ENCODE data around the gene HOTAIR.

HOTAIR gene

DNA sequence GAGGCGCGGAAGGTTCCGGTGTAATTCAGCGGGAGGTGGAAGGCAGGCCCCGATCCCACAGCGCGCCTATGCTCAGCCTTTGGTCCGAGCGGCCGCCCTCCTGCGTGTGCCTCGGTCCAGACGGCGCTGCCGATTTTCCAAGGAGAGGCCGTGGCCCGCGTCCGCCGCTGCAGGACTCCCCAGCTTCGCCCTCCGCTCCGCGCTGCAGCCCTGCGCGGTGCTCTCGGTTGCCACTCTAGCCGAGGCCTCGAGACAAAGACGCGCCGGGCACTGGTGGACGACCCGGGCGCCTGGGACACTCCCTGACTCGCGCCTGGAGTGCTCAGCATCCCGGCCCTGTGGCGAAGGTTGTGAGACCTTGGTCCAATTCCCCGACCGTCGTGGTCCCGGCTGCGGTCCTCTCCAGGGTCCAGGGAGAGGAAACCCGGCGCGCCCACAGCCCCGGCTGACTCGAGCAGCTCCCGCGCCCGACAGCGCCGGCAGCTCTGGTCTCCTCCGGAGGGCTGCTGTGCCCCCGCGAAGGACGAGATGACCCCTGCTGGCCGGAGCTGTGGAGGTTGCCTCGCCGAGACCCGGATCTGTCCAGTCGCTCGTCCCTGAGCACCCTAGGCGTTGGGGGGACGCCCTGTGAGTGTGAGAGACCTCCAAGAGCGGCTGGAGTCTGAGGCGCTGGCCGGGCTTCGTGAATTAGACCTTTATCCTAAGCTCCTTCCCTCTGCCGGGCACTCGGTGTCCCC, 13.6 kb downstream of the HOTAIR start:
- DNase-seq (ENCODE audit: low read depth, low spot score) = no peak

DNA sequence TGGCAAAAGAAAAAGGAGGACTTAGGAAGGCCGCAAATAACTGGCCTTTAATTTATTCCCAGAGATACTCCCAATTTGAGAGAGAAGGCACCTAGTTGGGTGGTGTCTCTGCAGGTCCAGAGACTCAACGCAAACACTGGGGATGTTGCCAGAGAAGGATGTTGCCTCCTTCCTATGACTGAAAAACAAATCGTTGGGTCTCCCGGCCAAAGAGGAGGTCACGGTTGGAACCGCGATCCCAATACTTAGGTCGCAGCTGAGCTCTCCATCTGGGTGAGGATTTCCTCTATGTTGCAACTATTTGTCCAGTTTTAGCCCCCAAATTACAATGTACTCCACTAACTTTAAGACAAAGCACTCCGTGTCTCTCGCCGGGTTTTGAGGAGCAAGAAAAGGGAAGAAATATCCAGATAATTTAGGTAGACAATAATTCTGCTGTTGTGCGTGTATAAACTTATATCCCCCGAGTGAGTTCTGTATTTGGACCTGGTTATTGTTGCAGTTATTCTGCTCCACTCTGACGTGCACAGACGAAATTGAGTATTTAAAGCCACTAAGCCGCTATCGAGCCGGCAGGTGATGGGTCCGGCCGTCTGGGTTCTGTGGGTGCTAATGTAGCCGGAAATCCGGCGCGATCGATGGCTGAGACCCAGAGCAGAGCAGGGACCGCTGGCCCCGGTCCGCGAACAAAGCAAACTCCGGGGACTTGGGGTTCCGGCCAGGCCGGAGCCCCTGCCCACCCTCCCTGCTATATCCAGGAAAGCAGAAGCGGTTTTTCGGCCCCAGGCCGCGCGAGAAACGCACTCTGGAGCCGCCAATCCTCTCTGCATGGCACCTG, 14.3 kb downstream of the HOTAIR start:
- no peak for DNase-seq (ENCODE audit: low read depth, low spot score)

DNA sequence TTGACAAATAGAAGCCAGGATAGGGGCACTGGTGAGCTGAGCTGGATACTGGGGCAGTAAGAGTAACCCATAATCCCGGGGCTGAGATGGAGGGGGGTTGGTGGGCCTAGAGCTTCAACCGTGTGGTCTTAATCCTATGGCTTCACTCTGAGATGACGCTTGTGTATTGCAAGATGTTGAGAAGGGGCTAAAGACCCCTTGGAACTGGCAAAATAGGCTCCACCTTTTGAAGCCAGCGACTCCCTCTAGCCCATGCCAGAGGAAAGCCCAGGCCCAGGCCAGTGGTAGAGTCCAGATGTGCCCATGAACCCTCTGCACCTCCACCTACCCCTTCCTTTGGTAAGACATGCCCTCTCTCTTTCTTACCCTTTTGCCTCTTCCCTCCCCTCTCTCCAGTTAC, 15.4 kb downstream of the HOTAIR start:
- no peak for DNase-seq (ENCODE audit: low read depth, low spot score)

DNA sequence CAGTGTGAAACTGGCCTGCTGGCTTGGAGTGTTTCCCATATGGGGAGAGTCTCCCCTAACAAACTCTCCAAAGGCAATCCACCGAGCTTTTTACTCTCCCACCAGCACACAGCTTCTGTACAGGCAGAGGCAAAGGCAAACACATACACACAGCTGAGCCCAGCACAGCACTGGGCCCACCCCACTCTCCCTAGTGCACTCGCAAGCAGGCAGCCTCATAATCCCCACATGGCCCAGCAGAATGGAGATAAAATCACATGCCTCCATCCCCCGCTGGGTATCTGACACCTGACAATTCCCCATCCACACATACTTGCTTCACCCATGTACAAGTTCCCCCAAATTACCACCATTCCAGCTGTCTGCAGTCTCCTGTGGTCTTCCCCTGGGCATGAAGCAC, 16.6 kb downstream of the HOTAIR start:
- no peak for DNase-seq (ENCODE audit: low read depth, low spot score)

DNA sequence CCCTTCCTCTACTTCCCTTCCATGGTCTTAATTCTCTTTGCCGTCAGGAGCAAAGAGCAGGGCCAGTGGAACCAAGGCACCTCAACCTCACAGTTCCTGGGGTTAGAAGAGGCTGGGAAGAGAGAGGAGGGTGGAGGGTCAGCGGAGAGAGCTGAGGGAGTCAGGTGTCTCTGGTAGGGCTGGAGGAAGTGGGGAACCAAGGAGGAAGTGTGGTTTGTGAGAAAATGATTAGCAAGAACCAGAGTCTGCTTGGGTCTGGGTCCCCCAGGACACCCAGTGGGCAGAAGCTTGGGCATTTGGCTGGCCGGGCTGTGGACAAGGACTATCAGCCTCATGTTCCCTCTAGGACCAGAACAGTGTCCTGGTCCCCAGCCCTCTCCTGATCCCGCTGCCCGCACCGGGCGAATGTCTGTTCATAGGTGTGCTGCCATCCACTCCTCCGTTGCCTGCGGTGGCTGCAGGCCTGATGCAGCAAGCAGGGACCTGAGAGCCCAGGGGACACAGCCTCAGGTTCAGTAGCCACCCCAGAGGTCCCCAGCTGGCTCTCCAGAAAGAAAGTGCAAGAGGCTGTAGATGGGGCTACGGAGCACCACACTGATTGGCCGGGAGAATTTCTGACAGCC, 17.7 kb downstream of the HOTAIR start:
- no peak for DNase-seq (ENCODE audit: low read depth, low spot score)

DNA sequence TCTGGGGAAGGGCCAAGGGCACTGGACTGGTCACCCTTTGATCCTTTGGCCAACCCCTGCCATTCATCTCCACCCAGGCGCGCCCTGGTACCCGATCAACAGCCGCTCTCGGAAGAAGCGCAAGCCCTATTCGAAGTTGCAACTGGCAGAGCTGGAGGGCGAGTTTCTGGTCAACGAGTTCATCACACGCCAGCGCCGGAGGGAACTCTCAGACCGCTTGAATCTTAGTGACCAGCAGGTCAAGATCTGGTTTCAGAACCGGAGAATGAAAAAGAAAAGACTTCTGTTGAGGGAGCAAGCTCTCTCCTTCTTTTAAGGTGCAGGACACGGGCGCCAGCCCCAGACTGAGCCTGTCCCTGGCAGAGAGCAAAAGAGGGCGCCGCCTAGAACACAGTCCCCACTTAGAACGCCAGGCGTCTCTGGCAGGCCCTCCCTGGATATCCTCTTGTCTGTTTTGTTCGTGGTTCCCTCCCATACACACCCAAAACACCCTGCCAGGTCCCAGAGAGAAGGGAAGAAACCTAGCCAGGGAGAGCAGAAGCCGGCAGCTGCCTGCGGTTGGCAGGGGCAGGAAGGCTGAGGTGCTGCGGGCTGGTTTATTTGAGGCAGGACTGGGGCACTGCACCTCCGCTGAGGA, 18.4 kb downstream of the HOTAIR start:
- DNase-seq (ENCODE audit: low read depth, low spot score) = no peak

DNA sequence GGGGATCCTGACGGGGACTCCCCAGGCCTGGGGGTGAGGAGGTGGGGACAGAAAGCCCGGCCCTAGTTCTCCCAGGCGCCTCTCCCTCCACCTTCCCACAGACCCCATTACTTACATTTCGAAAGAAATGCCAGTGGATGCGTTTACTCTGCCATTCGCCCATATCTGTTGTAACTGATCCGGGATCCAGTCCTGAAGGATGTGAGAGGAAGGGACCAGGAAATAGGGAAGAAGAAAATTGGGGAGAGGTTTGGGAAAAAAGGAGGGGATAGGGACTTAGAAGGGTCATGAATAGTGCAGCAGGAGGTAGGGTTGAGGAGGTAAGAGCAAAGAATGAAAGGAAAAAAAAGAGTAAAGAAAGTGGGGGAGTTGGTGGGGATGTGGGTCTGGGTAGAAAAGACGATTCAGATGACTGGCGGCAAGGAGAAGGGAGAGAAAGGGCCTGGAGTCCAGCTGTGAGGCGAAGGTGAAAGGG, 18.9 kb downstream of the HOTAIR start:
- DNase-seq (ENCODE audit: low read depth, low spot score) = no peak

DNA sequence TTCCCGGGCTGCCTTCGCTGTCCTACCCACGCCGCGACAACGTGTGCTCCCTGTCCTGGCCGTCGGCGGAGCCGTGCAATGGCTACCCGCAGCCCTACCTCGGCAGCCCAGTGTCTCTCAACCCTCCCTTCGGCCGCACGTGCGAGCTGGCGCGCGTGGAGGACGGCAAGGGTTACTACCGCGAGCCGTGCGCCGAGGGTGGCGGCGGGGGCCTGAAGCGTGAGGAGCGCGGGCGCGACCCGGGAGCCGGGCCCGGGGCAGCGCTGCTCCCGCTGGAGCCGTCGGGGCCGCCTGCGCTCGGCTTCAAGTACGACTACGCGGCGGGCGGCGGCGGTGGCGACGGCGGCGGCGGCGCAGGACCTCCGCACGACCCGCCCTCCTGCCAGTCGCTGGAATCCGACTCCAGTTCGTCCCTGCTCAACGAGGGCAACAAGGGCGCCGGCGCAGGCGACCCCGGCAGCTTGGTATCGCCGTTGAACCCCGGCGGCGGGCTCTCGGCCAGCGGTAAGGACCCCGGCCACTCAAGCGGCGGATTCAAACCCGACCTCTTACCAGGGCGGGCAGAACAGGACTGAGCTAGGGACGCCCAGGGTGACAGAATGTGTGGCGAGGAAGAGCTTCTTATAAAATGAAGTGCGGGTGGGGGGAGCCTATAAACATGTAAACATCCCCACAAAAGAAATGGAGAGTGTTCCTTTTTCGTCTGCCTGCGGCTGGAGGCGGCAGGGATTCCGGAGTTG, 19.5 kb downstream of the HOTAIR start:
- no peak for DNase-seq (ENCODE audit: low read depth, low spot score)

DNA sequence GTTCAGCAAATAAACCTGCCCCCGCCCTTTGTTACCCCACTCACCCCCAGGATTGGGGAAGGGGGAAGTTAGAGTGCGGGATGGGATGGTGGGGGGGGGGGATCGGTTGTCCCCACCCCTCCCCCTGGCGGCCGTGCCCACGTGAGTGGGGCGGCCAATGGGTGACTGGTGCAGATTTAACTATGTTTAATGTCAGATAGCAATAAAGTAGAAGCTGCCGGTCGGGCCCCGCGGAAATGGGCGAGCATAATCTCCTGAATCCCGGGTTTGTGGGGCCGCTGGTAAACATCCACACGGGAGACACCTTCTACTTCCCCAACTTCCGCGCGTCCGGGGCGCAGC, 20.1 kb downstream of the HOTAIR start, which contains the start of gene HOXC12:
TSS of gene HOXC12 (plus strand) at position 210 of the 342 bp plus-strand sequence. CDS start at position 237, 27 bp downstream.
- no peak for DNase-seq (ENCODE audit: low read depth, low spot score)

DNA sequence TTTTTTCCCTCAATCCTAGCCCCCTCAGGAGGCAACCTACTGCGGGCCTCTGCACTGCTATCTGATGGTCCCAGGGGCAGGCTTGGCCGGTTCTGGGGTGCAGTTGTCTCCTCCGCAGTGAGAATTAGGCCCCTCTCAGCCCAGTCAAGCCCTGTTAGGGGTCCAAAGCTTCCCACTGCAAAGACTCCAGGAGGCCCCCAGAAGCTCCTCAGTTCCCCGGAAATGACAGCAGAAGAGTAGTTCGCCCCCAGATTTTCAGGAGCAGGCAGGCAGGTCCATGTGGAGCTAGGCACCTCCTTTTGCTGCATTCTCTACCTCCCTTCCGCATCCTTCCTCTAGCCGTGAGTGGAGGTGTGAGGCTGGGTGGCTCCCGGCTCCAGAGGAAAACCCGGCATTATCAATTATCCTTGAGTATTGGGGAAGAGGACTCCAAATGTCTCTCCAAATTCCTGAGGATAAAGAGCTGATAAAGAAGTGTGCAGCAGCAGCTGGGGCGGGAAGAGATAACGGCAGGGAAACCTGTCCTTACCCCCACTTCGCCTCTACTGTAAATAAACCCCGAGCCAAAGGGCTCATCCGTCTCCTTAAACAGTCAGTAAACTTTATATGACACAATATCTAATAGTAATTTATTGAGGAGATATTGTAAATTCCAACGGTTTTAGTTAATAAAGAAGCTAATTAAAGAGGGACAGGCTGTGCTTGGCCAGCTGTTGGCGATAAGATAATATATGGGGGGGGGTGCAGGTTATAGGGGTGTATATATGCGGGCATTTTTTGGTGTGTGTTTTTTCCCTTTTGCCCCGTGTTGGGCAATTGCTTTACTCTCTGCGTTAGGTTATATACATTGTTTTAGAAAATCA, 20.7 kb downstream of the HOTAIR start:
- no peak for DNase-seq (ENCODE audit: low read depth, low spot score)

DNA sequence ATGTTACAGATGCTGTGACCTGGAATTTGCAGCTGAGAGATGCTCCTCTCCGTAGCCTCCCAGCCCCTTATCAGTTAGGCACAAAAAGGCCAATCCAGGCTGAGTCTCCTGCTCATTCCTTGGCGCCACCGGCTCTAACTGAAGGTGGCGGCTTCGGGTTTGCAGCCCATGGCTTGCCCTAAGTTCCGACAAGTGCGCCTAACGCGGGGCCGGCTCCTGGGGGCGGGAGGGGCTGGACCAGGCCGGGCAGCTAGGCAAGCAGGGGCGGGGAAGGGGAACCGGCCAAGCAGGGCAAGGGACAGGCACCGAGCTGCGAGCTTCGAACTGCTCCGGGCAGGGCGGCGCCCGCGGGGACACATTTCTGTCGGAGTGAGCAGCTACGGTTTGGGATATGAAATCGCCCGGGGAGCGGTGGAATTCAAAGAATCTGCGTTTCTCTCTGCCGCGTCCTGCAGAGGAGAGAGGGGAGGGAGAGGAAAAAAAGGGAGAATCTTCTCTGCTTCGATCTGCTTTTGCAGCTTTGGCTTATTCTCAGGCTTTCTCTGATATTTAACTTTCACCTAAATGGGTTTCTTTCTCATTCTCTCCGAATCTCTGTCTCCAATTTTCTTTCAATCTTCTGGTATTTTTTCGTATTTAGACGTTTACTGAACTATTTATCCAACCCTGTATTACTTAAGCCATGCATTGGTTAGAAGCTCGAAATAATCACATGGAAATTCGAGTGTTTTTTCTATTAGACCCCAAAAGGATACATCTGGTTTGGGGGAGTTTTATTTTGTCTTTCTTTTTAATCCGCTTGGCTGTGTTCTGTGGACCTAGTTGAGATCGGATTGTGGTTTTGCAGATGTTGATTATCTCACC, 21.7 kb downstream of the HOTAIR start:
- DNase-seq (ENCODE audit: low read depth, low spot score) = no peak

DNA sequence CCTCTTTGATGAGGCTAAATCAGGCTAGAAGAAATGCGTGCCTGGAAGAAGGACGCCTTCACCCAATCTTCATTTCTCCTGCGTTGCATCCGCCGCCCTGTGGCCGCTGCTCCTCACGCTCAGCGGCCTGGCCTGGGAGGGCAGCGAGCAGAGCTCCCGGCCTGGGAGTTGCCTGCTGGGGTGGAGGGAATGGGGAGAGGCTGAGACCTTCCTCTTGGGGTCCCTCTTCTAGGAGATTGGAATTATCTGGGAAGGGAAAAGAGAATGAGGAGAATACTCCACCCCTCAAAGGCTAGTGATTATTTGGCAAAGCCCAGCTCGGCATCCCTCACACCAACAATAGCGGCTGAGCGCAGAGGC, 22.4 kb downstream of the HOTAIR start:
- DNase-seq (ENCODE audit: low read depth, low spot score) = no peak

DNA sequence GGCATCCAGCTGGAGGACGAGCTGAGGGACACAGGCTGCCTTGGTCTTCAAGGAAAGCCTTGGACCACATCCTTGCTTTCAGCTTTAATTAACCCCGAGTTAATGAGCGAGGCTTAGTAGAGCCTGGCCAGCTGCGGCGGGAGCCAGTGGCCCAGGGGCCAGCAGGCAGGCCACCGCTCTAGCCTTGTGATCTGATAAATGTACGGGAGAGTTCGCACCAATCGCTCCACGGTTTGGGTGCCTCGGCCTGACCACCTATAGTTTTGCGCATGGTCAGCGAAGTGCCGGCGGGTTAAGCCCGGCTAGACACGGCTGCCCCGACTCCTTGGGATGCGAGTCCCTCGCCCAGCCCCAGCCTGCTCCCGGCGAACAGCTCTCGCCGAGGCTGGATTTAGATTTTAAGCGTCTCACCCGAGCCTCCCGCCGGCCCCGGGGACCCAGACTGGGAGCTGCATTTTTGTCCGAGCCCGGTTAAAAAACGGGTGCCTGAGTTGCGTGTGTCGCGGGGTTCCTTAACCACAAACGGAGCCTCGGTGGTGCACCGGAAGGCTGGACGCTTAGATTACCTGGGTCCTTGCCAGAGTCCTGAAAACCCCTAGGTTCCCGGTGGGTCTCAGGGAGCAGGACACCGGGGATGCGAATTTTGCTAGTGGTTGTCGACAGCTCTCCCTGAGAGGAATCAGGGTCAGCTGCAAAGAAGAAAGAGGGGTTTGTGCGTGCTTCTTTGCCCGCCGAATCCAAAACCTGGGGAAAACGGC, 23.0 kb downstream of the HOTAIR start:
- DNase-seq (ENCODE audit: low read depth, low spot score) = no peak

DNA sequence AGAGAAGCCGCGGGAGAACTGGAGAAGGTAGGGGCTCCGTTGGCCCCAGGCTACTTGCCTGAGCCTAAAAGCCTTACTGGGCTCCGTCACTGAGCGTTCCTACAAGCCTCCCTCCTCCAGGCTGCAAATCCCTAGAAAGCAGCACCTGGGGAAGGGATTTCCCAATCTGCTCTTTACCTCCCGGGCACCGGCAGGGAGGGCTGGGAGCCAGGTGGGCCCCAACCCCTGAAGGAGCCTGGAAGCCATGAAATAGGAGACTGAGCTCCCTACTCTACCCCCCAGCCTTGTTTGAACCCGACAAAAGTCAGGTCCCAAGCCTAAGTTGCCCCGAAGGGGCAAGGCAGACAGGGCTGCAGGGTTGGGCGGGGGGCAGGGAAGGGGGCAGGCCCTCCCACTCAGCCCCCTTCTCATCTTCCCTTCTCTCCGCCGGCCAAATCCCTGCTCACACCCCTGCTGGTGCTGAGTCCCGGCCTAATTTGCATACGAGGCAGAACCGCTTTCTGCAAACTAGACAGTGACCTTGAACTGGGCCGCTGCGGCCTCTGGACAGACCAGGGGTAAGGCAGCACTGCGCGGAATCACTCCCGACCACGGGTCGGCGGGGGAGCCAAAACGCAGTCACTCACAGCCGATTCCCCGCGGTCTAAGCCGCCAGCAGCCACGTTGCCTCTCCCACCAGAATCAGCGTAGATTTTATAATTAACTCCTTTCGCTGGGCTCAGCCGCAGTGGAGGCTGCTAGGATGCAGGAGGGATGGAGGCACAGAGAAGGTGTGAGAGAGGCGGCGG, 23.8 kb downstream of the HOTAIR start:
- no peak for DNase-seq (ENCODE audit: low read depth, low spot score)

DNA sequence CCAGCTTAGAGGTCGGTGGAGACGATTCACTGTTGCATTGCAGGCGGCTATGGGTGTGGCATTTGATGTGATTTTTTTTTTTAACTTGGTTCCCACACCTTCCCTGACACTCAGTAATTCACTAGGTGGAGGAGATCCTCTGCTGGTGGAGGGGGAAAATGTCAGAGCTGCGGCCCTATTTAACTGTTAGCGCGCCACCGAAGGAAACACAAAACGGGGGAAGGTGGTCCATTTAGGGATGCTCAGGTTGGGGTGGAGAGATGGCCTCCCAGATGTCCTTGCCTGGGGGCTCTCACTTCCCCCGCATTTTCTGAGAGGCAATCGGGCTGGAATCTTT, 24.3 kb downstream of the HOTAIR start:
- no peak for DNase-seq (ENCODE audit: low read depth, low spot score)

DNA sequence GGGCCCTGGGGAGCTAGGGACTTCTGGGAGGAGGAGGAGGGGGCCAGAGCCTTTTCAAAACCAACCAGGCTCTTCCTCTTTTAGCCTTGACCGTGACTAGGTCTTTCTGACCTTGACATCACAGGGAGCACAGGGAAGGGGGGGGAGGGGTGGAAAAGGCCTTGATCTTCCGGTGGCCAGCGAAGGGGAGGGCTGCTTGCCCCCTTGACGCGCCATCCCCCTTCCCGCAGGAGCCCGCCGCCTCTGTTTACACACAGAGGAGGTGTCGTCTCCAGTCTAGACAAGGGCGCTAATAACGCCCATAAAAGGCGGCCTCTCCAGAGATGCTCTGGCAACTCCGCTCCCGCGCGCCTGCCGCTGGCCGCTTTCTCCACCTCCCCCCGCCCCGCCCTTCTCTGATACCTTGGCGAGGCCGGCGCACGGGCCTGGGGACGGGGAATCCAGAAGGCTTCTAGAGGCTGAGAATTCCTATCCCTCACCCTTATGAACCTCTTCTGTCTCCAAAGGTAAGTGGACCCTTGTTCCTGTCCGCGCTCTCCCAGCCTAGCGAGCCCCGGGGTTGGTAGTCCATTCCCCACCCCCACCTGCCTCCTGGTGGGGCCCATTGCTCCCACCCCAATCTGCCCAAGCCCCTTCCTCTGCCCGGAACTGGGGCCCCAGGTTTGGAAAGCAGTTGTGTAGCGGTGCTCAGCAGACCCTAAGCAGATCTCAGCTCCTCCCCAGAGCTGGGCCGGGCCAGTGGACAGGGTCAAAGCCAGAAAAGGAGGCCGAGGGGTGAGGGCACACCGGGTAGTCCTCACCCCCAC, 24.9 kb downstream of the HOTAIR start:
- DNase-seq (ENCODE audit: low read depth, low spot score) = no peak
